GM19468 (cell line): ENCODE measurements around the gene SETD1A.
A peak's percentile ranks its signal among the peaks of the same experiment; 100 is the strongest.

ENCODE experiments used
- ATAC-seq: cut with Tn5 transposase; IDR thresholded peaks from one replicate; pipeline ENCODE4 v1.9.1; 2021; ENCODE audit warnings: mild to moderate bottlenecking, moderate library complexity, moderate number of reproducible peaks; ENCODE audit not compliant: unreplicated experiment; ENCODE audit errors: extremely low read depth

Gene SETD1A

GRCh38 chr16:30957456-30958174, at the start of gene SETD1A:
SETD1A (plus strand) TSS chr16:30957754; CDS start chr16:30958732, 978 bp downstream.
- ATAC-seq, result peak; percentile 25

GRCh38 chr16:30910427-30911029, 47.0 kb upstream of the SETD1A start:
- ATAC-seq, result no peak

GRCh38 chr16:30912794-30913412, 44.7 kb upstream of the SETD1A start:
- ATAC-seq, result no peak

- ATAC-seq, result no peak
These were observed 42.7 kb upstream of the SETD1A start for GRCh38 chr16:30914830-30915229.

GRCh38 chr16:30918614-30919013, 38.9 kb upstream of the SETD1A start:
- ATAC-seq, result no peak

GRCh38 chr16:30920891-30921290, 36.7 kb upstream of the SETD1A start:
- ATAC-seq, result no peak

GRCh38 chr16:30921459-30921747, 36.2 kb upstream of the SETD1A start:
- no peak for ATAC-seq

- no peak for ATAC-seq
These were observed 35.7 kb upstream of the SETD1A start for GRCh38 chr16:30921748-30922419.

- peak; percentile 60 for ATAC-seq
These were observed 35.1 kb upstream of the SETD1A start for GRCh38 chr16:30922420-30922959.

- ATAC-seq, result peak; percentile 62
These were observed 34.5 kb upstream of the SETD1A start for GRCh38 chr16:30922960-30923535.

- no peak for ATAC-seq
These were observed 33.9 kb upstream of the SETD1A start, which contains the start of gene FBXL19 for GRCh38 chr16:30923554-30924075. FBXL19 (plus strand) TSS chr16:30923572; CDS start chr16:30925755, 2,183 bp downstream.

- ATAC-seq, result no peak
These were observed 33.3 kb upstream of the SETD1A start for GRCh38 chr16:30924076-30924912.

- ATAC-seq, result no peak
These were observed 32.5 kb upstream of the SETD1A start for GRCh38 chr16:30924913-30925631.

- ATAC-seq, result no peak
These were observed 31.9 kb upstream of the SETD1A start for GRCh38 chr16:30925632-30925987.

- ATAC-seq, result no peak
These were observed 31.4 kb upstream of the SETD1A start for GRCh38 chr16:30925995-30926811.

GRCh38 chr16:30926937-30927788, 30.4 kb upstream of the SETD1A start:
- ATAC-seq, result no peak

- ATAC-seq, result no peak
These were observed 29.7 kb upstream of the SETD1A start for GRCh38 chr16:30927789-30928378.
